Activated CD8-positive, alpha-beta memory T cell treated with anti-CD3 and anti-CD28 coated beads, Interleukin-2, amount 50 U/mL, for 24 hours (primary cell): ENCODE data around the gene DNAJC27.

ENCODE experiments used
- DNase-seq: peaks from one replicate; pipeline ENCODE4 v3.0.0-alpha.2; 2020; ENCODE audit errors: extremely low read depth

The DNAJC27 gene

GRCh38 chr2:24907116-24907515, 64.6 kb downstream of the DNAJC27 start:
- no peak for DNase-seq

- no peak for DNase-seq
These were observed 65.3 kb downstream of the DNAJC27 start for GRCh38 chr2:24906466-24906865.

GRCh38 chr2:24903161-24904103, 68.3 kb downstream of the DNAJC27 start:
- no peak for DNase-seq

- no peak for DNase-seq
These were observed 72.3 kb downstream of the DNAJC27 start for GRCh38 chr2:24899361-24899910.

GRCh38 chr2:24898122-24899109, 73.3 kb downstream of the DNAJC27 start:
- no peak for DNase-seq

- DNase-seq = no peak
These were observed 77.0 kb downstream of the DNAJC27 start for GRCh38 chr2:24894750-24895149.

- no peak for DNase-seq
These were observed 77.8 kb downstream of the DNAJC27 start for GRCh38 chr2:24893934-24894333.
